CD4-positive, alpha-beta T cell (primary cell): ENCODE results near the gene ARL13B. TPM values are rescaled to one million over a fixed set of nuclear protein-coding genes. Genes with fewer than 3 reads are reported as not detected.

ENCODE experiments used
- ATAC-seq: fragments of 200-7000 bp; cut with Tn5 transposase; one replicate; pipeline ENCODE4 v1.10.0; 2022; ENCODE audit warnings: mild to moderate bottlenecking; ENCODE audit not compliant: poor library complexity
- CTCF ChIA-PET: fragments of 350-600 bp; sonication (Branson Sonifier 250); formaldehyde crosslinking; loops from one replicate; lab custom pipeline; 2021; ENCODE audit warnings: antibody characterized with exemption, inconsistent platforms; lab: Charles Lee
- POLR2A ChIA-PET: fragments of 350-600 bp; sonication (Branson Sonifier 250); formaldehyde crosslinking; loops from one replicate; lab custom pipeline; 2021; ENCODE audit warnings: antibody characterized with exemption, inconsistent platforms; lab: Charles Lee
- DNase-seq, 14 experiments: peaks; one replicate each; pipeline ENCODE4 v3.0.0-alpha.2; 2013 to 2020; ENCODE audit warnings: mixed read lengths in 2 of 14
- H3K27ac ChIP-seq, 2 donors: one replicate each; pipeline versions ENCODE4 v1.5.1 to v1.7.0; 2013; ENCODE audit warnings: low read length in 2 of 2, low read depth in 1 of 2, mild to moderate bottlenecking in 1 of 2
- H3K27me3 ChIP-seq, 2 experiments: 1 replicate in 1 of 2; 2 replicates in 1 of 2; pipeline versions ENCODE4 v1.6.1 to v1.7.0; 2013; ENCODE audit warnings: low read length in 2 of 2, control low read depth in 1 of 2, mild to moderate bottlenecking in 1 of 2, moderate library complexity in 1 of 2; ENCODE audit not compliant: insufficient read depth in 2 of 2, control insufficient read depth in 1 of 2
- H3K36me3 ChIP-seq: one replicate; pipeline ENCODE4 v1.6.1; 2013; ENCODE audit warnings: low read length, control low read depth; ENCODE audit not compliant: insufficient read depth
- H3K4me1 ChIP-seq: one replicate; pipeline ENCODE4 v1.6.1; 2013; ENCODE audit warnings: low read length, control low read depth; ENCODE audit not compliant: insufficient read depth
- H3K4me3 ChIP-seq: one replicate; pipeline ENCODE4 v1.5.1; 2013; ENCODE audit warnings: mild to moderate bottlenecking, low read length, moderate library complexity
- H3K9me3 ChIP-seq, 2 experiments: 1 replicate in 1 of 2; 2 replicates in 1 of 2; pipeline versions ENCODE4 v1.6.1 to v1.7.0; 2013; ENCODE audit warnings: low read length in 2 of 2, mild to moderate bottlenecking in 2 of 2, control low read depth in 1 of 2, moderate library complexity in 1 of 2; ENCODE audit not compliant: control insufficient read depth in 1 of 2, insufficient read depth in 1 of 2
- H3K27ac Mint-ChIP-seq: one replicate; pipeline ENCODE4 v1.8.0; 2020; ENCODE audit warnings: mixed read lengths
- H3K27me3 Mint-ChIP-seq: one replicate; pipeline ENCODE4 v1.8.0; 2021; ENCODE audit warnings: mixed read lengths
- H3K36me3 Mint-ChIP-seq: one replicate; pipeline ENCODE4 v1.8.0; 2021; ENCODE audit warnings: low read depth, mixed read lengths
- H3K4me1 Mint-ChIP-seq: one replicate; pipeline ENCODE4 v1.8.0; 2021; ENCODE audit warnings: low read depth, mixed read lengths
- H3K4me3 Mint-ChIP-seq: one replicate; pipeline ENCODE4 v1.8.0; 2020; ENCODE audit warnings: mild to moderate bottlenecking, mixed read lengths
- H3K9me3 Mint-ChIP-seq: one replicate; pipeline ENCODE4 v1.8.0; 2020; ENCODE audit warnings: mixed read lengths
- CTCF ChIP-seq: fragments of 200-600 bp; IDR thresholded peaks from one replicate; pipeline ENCODE4 v1.8.0; 2022; ENCODE audit warnings: antibody characterized with exemption, mild to moderate bottlenecking
- intact Hi-C, 2 experiments: fragments of 100-400 bp; cut with DNase I in 1 of 2; cut with micrococcal nuclease in 1 of 2; formaldehyde crosslinking; loops; one replicate each; pipeline versions ENCODE4 v1.15.1 to v1.9.0; 2023 to 2025; cut with DNase I, micrococcal nuclease
- total RNA-seq, 174 experiments: library from RNA in 2 of 174; stranded (reverse) in 2 of 174; gene quantifications; one replicate each; pipeline ENCODE4 v1.2.3 and lab custom pipeline; 2021 to 2026

ARL13B gene
- total RNA-seq, 2 experiments from 2014 or later, result 3.4 to 4.4 TPM

- H3K4me1 ChIP-seq, result peaks cover 16% of the 10 kb centered on the region
- ChIA-PET CTCF (no interaction called here), POLR2A (no interaction called here)
- H3K27me3 ChIP-seq, result no peaks in the 10 kb centered on the region
- Mint-ChIP-seq H3K4me1 (peaks cover 33% of the 10 kb centered on the region), H3K9me3 (no peaks in the 10 kb centered on the region), H3K36me3 (peaks cover 3% of the 10 kb centered on the region), H3K4me3 (no peak overlapping the region), H3K27ac (no peak overlapping the region), H3K27me3 (no peaks in the 10 kb centered on the region)
- intact Hi-C loops, result no loop called here
- H3K4me3 ChIP-seq, result no peak overlapping the region
- ATAC-seq, result no peak
- TF ChIP-seq CTCF, result no peak
- H3K9me3 ChIP-seq, result no peaks in the 10 kb centered on the region
- no peak for DNase-seq
- no peaks in the 10 kb centered on the region for H3K36me3 ChIP-seq
- H3K27ac ChIP-seq, result no peak overlapping the region
Measured at GRCh38 chr3:93983408-93983807, 3.5 kb downstream of the ARL13B start.

- DNase-seq (no peak), ATAC-seq (no peak)
- ChIA-PET POLR2A (no interaction called here), CTCF (no interaction called here)
- H3K4me3 Mint-ChIP-seq, result no peak overlapping the region
- H3K36me3 ChIP-seq, result no peaks in the 10 kb centered on the region
- peaks cover 3% of the 10 kb centered on the region for H3K36me3 Mint-ChIP-seq
- no peaks in the 10 kb centered on the region for H3K27me3 Mint-ChIP-seq
- no peaks in the 10 kb centered on the region for H3K9me3 Mint-ChIP-seq
- H3K9me3 ChIP-seq, result no peaks in the 10 kb centered on the region
- H3K27ac ChIP-seq, result no peak overlapping the region
- TF ChIP-seq CTCF, result no peak
- peaks cover 29% of the 10 kb centered on the region for H3K4me1 Mint-ChIP-seq
- H3K4me3 ChIP-seq, result no peak overlapping the region
- H3K27ac Mint-ChIP-seq, result no peak overlapping the region
- no peaks in the 10 kb centered on the region for H3K27me3 ChIP-seq
- intact Hi-C loops, result no loop called here
- H3K4me1 ChIP-seq, result peaks cover 12% of the 10 kb centered on the region
Measured at GRCh38 chr3:93984618-93985017, 4.7 kb downstream of the ARL13B start.

- H3K27ac Mint-ChIP-seq, result no peak overlapping the region
- POLR2A ChIA-PET, result interaction anchor here (1.2 kb wide), 1 partner anchor 74 kb away, joined by 4 read pairs; the partner anchor contains the start of gene DHFR2
- no peak for TF ChIP-seq CTCF
- CTCF ChIA-PET, result no interaction called here
- Histone ChIP-seq H3K4me3 (no peak overlapping the region), H3K27me3 (no peaks in the 10 kb centered on the region), H3K27ac (no peak overlapping the region), H3K36me3 (no peaks in the 10 kb centered on the region), H3K4me1 (no peaks in the 10 kb centered on the region), H3K9me3 (no peaks in the 10 kb centered on the region)
- H3K4me1 Mint-ChIP-seq, result no peaks in the 10 kb centered on the region
- ATAC-seq (no peak), DNase-seq (no peak)
- no peaks in the 10 kb centered on the region for H3K36me3 Mint-ChIP-seq
- intact Hi-C loops, result no loop called here
- no peaks in the 10 kb centered on the region for H3K9me3 Mint-ChIP-seq
- no peak overlapping the region for H3K4me3 Mint-ChIP-seq
- no peaks in the 10 kb centered on the region for H3K27me3 Mint-ChIP-seq
Measured at GRCh38 chr3:93988283-93988682, 8.3 kb downstream of the ARL13B start.
